D721Med (cell line): ENCODE data around the gene ARAP2.

Experiments used
- DNase-seq: peaks from one replicate; pipeline ENCODE4 v3.0.0; 2011; ENCODE audit warnings: low spot score; ENCODE audit not compliant: insufficient read length
- FAIRE-seq: peaks from 2 replicates; lab custom pipeline; 2011; peaks lifted over from hg19 to GRCh38; lab: Jason Lieb, UNC
- TF ChIP-seq, protein P1 (sequence below): IDR thresholded peaks from 2 replicates; pipeline ENCODE4 v1.5.1; 2012; ENCODE audit warnings: mild to moderate bottlenecking, control low read depth; ENCODE audit not compliant: insufficient read depth; ENCODE audit errors: missing control alignments

Gene ARAP2

DNA sequence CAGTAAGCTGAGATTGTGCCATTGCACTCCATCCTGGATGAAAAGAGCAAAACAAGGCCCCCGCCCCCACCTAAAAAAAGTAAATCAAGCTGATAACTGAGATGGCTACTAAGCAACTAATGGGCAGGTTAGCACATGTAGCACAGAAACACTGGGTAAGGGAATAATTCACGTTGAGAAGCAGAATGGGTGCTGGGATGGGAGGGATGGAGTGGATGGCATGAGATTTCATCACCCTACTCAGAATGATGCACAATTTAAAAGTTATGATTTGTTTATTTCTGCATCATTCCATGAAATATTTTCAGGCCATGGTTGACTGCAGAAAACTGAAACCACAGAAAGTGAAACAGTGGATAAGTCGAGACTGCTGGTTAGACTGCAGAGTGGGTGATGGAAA is 224.0 kb downstream of the ARAP2 start:
- TF ChIP-seq, protein P1, sequence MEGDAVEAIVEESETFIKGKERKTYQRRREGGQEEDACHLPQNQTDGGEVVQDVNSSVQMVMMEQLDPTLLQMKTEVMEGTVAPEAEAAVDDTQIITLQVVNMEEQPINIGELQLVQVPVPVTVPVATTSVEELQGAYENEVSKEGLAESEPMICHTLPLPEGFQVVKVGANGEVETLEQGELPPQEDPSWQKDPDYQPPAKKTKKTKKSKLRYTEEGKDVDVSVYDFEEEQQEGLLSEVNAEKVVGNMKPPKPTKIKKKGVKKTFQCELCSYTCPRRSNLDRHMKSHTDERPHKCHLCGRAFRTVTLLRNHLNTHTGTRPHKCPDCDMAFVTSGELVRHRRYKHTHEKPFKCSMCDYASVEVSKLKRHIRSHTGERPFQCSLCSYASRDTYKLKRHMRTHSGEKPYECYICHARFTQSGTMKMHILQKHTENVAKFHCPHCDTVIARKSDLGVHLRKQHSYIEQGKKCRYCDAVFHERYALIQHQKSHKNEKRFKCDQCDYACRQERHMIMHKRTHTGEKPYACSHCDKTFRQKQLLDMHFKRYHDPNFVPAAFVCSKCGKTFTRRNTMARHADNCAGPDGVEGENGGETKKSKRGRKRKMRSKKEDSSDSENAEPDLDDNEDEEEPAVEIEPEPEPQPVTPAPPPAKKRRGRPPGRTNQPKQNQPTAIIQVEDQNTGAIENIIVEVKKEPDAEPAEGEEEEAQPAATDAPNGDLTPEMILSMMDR, result no peak
- no peak for DNase-seq
- FAIRE-seq, result no peak
